ENCODE measurements around the gene RIN3.

DNA sequence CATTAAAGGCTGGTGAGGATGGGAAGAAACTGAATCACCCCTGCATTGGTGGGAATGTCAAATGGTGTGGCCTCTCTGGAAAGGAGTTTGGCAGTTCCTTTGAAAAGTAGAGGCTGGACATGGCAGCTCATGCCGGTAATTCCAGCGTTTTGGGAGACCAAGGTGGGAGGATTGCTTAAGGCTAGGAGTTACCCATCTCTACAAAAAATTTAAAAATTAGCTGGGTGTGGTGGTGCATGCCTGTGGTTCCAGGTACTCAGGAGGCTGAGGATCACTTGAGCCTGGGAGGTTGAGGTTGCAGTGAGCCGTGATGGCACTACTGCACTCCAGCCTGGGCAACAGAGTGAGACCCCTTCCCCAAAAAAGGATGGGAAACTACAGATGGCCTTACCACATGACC is 93.7 kb downstream of the RIN3 start:
- TF ChIP-seq, protein P1, sequence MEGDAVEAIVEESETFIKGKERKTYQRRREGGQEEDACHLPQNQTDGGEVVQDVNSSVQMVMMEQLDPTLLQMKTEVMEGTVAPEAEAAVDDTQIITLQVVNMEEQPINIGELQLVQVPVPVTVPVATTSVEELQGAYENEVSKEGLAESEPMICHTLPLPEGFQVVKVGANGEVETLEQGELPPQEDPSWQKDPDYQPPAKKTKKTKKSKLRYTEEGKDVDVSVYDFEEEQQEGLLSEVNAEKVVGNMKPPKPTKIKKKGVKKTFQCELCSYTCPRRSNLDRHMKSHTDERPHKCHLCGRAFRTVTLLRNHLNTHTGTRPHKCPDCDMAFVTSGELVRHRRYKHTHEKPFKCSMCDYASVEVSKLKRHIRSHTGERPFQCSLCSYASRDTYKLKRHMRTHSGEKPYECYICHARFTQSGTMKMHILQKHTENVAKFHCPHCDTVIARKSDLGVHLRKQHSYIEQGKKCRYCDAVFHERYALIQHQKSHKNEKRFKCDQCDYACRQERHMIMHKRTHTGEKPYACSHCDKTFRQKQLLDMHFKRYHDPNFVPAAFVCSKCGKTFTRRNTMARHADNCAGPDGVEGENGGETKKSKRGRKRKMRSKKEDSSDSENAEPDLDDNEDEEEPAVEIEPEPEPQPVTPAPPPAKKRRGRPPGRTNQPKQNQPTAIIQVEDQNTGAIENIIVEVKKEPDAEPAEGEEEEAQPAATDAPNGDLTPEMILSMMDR (IDR thresholded peaks at IDR 0.05) = no peak
- no peak for TF ChIP-seq ZFX (IDR thresholded peaks at IDR 0.05; ENCODE audit: borderline replicate concordance)
